ENCODE data around the gene CNTNAP2.

CNTNAP2 gene

DNA sequence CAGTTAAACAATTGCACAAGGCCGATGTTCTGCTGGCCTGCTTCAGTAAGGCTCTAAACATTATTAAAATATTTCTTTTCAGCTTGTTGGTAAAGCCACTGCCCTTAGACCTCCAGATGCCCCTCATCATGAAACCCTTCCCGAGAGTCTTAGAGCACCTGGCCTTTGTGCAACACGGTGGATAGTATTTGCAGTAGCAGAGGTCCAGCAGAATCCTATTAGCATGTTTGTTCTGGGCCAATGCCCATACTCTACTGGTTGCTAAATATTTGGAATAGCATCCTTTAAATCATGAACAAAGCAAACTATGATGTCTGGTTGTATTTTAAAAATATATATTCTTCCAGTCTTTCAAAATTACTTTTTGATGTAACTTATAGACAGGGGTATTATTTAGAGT lies 584.6 kb downstream of the CNTNAP2 start:
- DNase-seq: no peak

DNA sequence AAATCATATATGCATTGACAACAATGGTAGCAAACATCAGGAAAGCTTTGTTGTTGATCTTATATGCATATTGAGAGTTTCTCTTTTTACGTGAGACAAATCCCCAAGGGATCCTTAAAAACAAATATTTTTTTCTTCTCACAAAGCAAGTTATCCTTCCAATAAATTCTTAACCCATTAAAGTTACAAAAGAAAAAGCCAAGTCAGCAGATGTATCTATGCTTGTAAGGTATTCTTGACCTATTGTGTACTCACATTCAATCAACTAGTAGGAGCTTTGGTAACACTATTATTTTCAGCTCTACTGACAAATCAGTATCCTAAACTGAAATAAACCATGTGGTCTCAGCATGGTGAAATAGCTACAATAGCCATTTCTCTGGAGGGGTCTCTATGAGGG lies 586.3 kb downstream of the CNTNAP2 start:
- DNase-seq: no peak

DNA sequence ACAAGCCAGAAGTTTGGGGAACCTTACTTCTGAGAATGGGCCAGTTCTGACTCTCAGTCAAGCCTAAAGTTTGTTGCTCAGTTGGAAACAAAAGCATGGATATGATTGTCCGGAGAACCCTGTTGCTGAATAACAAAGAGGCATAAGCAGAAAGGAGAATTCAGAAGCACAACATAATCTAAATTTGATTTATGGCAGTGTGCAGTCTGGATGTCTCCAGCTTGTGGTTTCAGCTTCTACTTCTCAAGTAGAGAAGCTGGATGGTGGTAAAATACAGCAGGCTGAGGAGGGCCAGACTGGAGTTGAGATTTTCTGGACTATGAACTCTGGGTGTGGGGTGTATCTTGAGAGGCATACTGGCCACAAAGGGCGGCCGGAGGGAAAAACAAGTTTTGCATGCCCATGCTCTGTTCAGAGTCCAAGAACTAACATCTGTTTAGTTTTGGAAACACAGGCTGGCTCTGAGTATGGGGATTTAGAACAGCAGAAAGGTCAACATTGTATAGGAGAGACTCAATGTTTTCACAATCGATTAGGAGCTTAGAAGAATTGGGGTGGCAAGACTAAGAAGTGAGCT lies 592.9 kb downstream of the CNTNAP2 start:
- no peak for DNase-seq

DNA sequence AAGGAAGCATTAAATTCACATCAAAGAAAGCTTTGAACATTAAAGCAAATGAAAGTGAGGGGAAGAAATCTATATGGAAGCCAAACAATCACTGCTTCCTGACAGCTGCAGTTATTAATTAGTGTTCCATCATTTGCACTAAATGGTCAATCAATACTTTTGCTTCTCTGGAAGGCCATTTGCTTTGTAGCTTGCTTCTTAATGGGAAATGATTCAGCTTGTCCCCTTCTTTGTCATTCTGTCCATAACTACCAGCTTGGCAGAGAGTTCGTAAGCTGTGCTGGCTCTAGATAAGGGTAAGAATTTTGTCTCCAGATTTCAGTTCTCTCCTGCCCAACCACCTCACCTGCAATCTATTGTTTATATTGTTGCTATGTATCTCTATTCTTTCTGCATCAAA lies 596.6 kb downstream of the CNTNAP2 start:
- DNase-seq: no peak

GRCh38 chr7:146713934-146714333 lies 597.3 kb downstream of the CNTNAP2 start:
- DNase-seq: no peak

DNA sequence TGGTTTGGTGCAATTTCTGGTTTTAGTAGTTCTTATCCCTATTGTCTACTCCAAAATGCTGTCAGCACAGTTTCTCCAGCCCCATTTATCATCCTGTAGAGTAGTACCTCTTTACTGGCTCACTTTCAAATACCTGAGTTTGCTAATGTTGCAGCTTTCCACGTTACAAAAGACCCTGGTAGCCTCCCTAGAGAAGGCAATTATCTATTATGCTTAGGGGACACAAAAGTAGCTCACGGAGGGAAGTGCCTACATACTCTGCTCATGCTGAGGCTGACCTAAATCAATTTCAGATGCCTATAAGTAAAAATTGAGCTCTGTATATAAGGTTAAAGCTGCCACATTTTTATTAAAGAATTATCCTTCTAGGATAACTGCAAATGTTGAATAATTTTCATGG lies 603.6 kb downstream of the CNTNAP2 start:
- DNase-seq: no peak

GRCh38 chr7:146722986-146723385 lies 606.4 kb downstream of the CNTNAP2 start:
- DNase-seq: no peak

DNA sequence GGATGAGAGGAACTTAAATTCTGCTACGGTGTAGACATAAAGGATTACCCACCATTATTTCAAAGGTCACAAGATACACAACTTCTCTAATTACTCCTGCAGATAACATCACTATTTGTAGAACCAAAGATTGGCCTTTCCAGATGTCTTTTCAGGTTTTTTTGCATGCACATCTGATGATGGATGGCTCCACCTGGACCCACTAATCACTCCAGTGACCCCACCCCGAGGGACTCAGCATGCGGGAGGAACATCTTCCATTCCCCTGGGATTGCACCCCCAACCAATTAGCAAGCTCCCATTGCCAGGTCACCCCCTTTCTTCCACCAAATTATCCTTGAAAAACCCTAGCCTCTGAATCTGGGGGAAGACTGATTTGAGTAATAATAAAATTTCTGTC lies 608.9 kb downstream of the CNTNAP2 start:
- no peak for DNase-seq

- no peak for DNase-seq
Measured at GRCh38 chr7:146728141-146728540, 611.5 kb downstream of the CNTNAP2 start.

- no peak for DNase-seq
Measured at GRCh38 chr7:146728611-146729010, 612.0 kb downstream of the CNTNAP2 start.

DNA sequence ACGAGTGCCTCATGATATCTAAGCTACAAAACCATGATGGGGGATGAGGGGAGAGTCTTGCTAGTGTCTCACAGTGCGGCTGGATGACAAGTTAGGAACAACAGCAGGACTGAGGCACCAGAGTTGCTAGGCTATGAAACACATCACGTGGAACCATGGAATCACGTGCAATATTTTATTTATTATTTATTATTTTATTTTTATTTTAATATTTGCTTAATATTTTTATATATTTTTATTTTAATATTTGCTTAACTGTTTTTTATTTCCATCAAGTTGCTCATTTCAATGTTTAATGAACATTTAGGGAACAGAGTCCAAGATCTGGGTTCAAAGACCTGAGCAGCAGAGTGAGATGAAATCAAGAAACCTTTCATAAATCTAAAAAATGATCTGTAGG lies 614.6 kb downstream of the CNTNAP2 start:
- no peak for DNase-seq

GRCh38 chr7:146735992-146736391 lies 619.4 kb downstream of the CNTNAP2 start:
- DNase-seq: no peak

DNA sequence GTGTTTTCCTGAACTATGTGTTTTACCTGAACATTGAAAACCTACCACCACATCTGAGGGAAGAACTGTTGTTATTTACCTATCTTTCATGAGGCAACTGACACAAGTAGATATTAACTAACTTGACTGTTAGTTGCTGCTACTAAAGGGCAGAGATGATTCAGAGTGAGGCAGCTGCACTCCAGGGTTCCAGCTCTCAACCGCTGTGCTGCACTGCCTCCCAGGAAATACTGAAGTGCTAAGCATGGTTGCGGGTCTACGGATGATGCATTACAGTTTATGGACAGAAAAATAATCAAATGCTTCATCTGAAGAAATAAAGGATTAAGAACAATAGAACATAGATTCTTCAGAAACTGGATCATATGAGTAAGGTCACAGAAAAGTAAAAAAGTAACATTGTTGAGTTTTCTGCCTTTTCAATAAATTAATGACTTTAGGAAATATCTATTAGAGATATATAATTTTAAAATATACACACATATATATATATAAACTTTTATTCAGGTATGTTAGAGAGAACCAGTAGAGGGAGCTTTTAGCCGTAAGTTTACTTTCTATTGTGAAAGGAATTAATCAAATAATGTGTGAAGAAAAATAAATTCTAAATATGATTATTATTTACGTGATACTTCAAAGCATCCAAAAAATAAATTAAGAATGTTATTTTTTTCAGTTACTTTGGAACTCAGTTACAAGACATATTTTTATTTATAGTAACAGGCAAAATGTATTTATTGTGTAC lies 620.0 kb downstream of the CNTNAP2 start:
- DNase-seq: no peak

DNA sequence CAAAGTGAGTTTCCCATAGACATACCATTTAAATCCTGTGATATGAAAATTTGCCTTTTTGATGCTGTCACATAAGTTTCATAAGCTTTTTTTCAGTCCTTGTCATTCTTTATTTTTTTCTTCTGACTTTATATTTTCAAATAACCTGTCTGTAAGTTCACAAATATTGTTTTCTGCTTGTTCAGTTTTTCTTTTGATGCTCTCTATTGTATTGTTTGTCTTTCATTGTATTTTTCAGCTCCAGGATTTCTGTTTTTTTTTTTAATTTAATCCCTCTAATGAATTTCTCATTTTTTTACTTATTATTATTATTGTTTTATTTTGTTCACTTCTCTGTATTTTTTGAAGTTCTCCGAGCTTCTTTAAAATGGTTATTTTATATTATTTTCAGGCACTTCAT lies 623.4 kb downstream of the CNTNAP2 start:
- DNase-seq: no peak

GRCh38 chr7:146741911-146742310 lies 625.3 kb downstream of the CNTNAP2 start:
- DNase-seq: no peak

- DNase-seq: no peak
Measured at GRCh38 chr7:146754385-146754784, 637.8 kb downstream of the CNTNAP2 start.

DNA sequence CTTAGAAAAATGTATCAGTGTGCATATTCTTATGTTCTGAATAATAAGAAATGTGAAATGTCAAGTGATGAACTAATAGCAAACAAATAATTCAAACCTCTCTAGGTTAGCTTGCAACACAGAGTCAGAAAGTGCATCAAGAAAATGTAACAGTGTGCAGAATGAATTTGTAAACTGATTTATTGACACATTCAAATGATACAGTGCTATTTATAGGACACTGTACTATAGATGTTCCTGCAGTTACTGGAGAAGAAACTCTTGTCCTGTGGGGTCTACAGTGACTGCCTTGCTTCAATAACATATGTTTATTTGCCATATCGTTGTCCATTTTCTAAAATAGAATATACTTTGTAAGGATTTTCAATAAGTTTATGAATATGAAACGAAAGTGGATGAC lies 639.0 kb downstream of the CNTNAP2 start:
- no peak for DNase-seq

DNA sequence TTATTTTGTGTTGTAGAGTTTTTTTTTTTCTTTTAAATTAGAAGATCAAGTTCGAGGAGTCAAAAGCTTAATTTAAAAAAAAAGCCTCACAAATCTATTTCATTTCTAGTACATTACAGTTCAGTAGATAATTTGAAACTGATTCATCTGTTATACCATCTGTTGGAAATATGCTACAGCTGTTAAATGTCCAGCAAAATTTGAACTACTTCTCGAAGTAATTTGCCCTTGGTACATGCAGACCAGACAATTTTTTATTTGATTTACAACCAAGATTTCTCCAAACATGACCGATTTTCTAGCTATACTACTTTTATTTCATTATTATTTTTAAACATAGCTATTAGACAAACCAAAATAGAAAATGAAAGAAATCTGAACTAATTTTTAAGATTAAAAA lies 647.9 kb downstream of the CNTNAP2 start:
- DNase-seq: no peak

GRCh38 chr7:146768957-146769356 lies 652.4 kb downstream of the CNTNAP2 start:
- DNase-seq: no peak

DNA sequence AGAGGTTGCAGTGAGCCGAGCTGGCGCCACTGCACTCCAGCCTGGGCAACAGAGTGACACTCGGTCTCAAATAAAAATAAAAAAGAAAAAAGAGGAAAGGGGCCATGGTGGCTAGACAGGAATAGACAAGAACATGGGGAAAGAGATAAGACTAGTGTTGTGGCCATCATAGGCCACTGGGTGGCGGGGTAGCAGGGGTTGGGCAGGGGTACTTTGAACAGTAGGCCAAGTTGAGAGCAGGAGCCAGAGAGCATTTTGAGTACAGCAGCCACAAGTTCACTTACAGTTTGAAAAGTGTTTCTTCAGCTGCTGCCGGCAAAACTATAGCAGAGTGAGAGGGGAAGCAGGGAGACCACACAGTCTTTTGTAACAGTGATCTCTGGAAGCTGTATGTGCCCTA lies 656.0 kb downstream of the CNTNAP2 start:
- peak in 1 of 4 experiments; percentile 2 for DNase-seq

- DNase-seq: no peak
Measured at GRCh38 chr7:146773506-146773905, 656.9 kb downstream of the CNTNAP2 start.

GRCh38 chr7:146781352-146782116 lies 664.9 kb downstream of the CNTNAP2 start:
- peak in 2 of 4 experiments; percentile 0 to 4 for DNase-seq

- DNase-seq: no peak
Measured at GRCh38 chr7:146787266-146787665, 670.7 kb downstream of the CNTNAP2 start.

DNA sequence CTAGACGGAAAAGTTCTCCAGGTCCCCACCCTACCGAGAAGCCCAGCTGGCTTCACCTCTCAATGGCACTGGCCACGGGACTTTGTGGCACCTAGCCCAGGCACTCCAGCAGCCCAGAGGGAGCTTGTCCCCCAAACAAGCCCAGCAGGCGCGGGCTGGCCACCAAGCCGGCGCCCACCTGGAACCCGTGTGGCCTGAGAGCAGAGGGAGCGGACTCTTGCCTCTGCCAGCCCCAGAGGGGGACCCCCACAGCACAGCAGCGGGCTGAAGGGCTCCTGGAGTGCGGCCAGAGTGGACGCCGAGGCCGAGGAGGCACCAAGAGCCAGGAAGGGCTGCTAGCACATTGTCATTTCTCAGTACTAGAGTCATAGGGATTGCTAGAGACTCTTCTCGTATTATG lies 671.4 kb downstream of the CNTNAP2 start:
- DNase-seq: no peak

All from suppressor macrophage (primary cell).